ENCODE measurements around the gene CMIP.

CMIP gene

GRCh38 chr16:81694494-81695280 lies 250.1 kb downstream of the CMIP start:
- DNase-seq: no peak

GRCh38 chr16:81695321-81696165 lies 250.9 kb downstream of the CMIP start:
- no peak for DNase-seq

- no peak for DNase-seq
Observed at GRCh38 chr16:81696166-81696960, 251.8 kb downstream of the CMIP start.

- DNase-seq: peak; percentile 44
Observed at GRCh38 chr16:81696961-81697615, 252.5 kb downstream of the CMIP start.

DNA sequence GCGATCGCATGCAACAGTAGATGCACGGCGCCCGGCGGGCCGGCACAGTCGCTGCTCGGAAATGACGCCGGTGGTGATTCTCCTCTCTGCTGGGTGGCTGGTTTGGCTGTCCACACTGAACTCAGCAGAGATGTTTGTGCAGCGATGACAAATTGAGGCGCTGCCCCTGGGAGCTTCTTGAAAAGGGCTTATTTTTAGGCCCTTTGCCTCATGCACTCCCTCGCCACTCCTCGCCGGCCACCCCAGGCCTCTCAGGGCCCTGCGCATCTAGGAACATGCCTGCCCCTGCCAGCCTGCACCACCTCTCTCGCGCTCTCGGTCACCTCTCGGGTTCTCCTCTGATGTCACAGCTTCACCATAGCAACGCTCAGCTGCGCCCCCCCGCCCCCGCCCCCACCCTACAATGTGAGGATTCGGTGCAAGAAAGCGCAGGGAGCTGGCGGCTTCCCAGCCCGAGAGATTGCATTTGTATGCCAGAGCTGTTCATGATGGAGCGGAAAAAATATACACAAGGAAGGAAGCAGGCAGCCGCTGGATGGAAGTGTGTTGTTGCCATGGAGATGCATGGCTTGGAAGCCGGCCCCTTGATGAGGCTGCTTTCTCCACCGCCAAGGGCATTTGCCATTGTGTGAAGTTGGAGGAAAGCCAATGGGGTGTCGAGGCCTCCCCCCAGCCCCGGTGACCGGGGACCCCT lies 253.2 kb downstream of the CMIP start:
- no peak for DNase-seq

GRCh38 chr16:81698310-81698641 lies 253.7 kb downstream of the CMIP start:
- DNase-seq: no peak

DNA sequence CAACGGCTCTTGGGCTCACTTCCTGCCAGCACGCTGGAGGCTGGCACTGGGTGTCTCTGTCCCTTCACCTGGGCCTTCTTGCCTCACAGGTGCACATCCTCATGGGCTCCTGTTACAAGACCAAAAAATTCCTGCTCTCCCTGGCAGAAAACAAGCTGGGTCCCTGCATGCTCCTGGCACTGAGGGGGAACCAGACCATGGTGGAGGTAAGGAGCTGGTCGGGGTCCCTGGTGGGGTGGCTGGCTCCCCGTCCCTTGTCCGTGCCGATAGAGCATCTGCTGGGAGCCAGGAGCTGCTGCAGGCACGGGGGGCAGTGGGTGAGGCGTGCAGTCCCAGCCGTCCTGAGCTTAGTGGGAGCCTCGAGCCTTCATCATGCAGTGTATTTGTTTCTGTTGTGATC lies 255.0 kb downstream of the CMIP start:
- DNase-seq: no peak

DNA sequence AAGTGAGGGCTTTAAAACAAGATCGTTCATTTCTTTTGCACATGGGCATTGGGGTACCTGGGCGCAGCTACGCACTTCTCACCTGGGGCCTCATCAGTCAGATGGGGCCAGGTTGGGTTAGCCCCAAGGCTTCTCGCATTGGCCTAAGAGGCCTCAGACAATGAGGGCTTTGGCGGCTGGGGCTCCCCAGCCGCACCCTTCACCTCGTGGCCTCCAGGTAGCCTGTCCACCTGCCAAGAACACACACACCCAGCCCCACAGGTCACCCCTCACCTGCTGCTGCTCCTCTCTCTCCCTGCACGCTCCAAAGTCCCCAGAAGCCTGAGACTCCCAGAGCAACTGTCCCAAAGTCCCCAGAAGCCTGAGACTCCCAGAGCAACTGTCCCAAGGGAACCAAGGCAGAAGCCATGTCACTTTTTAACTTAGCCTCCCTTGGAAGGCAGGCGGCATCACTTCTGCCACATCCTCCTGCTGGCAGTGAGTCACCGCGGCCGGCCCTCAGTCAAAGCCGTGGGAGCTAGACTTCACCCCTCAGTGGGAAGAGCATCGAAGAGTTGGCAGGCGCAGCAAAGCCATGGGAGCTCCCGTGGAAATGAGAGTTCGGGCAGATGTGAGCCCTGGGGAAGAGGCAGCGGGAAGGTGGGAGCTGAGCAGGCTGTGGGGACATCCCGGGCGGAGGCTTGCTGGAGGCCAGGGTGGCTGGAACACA lies 255.6 kb downstream of the CMIP start:
- DNase-seq: no peak

GRCh38 chr16:81700780-81701165 lies 256.2 kb downstream of the CMIP start:
- DNase-seq: no peak

- no peak for DNase-seq
Observed at GRCh38 chr16:81701296-81701970, 256.8 kb downstream of the CMIP start.

DNA sequence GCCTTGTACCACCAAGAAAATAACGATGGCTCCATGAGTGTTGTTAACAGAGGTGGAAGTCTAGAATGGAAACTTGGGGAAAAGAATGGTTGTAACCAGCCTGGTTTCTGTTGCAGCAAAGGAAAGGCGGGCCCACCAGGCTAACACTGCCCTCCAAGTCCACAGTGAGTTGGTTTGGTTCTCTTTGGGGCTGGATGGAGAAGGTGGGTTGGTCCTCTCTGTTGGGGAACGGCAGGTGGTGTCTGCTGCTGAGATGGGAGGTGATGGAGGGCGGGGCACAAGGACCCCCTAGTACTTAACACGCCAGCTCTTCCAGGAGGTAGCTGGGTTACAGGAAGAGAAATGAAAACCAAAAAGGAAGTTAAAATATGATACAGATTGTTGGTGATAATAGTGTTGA lies 257.9 kb downstream of the CMIP start:
- DNase-seq: no peak

- DNase-seq: no peak
Observed at GRCh38 chr16:81703177-81704155, 258.9 kb downstream of the CMIP start.

GRCh38 chr16:81705261-81705660 lies 260.7 kb downstream of the CMIP start:
- DNase-seq: no peak

GRCh38 chr16:81706327-81707295 lies 262.0 kb downstream of the CMIP start:
- no peak for DNase-seq

- DNase-seq: no peak
Observed at GRCh38 chr16:81707411-81708265, 263.0 kb downstream of the CMIP start.

DNA sequence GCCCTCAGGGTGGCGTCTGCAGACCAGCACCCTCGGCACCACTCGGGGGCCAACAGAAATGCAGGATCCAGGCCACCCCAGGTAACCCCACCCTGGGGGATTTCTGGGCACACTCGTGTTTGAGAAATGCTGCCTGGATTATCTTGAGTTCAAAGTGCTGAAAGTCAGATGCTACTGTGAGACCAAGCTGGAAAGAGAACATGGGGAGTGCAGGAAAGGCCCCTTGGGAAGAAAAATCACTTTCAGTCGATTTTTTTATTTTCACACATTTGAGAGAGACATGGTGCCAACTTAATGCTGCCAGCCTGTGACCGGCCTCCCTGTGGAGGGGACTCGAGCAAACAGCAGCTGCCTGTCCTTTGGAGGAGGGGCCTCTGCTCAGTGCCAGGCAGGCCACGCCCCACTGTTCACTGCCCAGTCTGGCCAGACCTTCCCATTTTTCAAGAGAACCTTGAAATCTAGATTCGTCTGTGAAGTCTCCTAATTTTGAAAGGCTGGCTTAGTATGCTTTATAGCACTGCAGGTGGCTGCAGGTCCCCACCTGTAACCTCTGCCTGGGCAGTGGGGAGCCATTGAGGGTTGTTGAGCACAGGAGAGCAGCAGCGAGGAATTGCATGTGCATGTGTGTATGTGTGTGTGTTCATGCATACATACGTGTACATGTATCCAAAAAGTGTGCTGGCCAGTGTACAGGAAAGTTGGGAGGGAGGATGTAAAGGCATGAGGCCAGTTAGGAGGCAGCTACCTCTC lies 263.8 kb downstream of the CMIP start:
- no peak for DNase-seq
